Stimulated activated CD8-positive, alpha-beta memory T cell treated with anti-CD3 and anti-CD28 coated beads, Interleukin-7, amount 100 ng/mL, for 4 hours (primary cell): Measurements from ENCODE around the gene TAF11L14.
"Not testable (repeated sequence)": the region's sequence is repeated elsewhere in the genome, so short reads cannot be mapped to it uniquely, and the experiment has no call there.

Experiments
- DNase-seq, 2 donors: peaks; one replicate each; pipeline ENCODE4 v3.0.0-alpha.2; 2020; ENCODE audit warnings: low read depth in 2 of 2

The TAF11L14 gene

DNA sequence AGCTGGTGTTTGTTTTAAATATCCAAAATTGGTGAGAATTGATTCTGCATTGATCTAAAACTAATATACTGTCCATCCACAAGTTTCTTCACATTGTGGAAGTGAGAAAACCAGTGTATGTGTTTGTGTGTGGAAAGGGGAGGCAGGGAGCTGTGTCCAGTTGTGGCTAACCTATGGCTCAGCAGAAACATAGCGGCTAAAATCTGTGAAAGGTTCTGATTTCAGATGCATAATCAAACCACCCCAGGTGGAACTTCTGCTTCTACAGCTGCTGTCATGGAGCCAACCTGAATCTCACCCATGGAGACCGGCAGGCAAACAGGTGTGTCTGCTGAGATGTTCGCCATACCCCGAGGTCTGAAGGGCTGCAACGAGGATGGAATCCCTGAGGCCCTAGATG, at the start of gene TAF11L14:
TSS of gene TAF11L14 (plus strand) at position 301 of the 400 bp plus-strand sequence.
- no peak for DNase-seq

DNA sequence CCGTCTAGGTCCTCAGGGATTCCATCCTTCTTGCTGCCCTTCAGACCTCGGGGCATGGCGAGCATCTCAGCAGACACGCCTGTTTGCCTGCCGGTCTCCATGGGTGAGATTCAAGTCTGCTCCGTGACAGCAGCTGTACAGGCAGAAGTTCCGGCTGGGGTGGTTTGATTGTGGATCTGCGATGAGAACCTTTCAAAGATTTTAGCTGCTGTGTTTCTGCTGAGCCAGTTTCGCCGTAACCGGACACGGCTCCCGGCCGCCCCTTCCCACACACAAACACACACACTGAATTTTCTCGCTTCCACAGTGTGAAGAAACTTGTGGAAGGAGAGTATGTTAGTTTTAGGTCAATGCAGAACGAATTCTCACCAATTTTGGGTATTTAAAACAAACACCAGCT, 48.6 kb upstream of the TAF11L14 start, which contains the start of gene TAF11L7:
TSS of gene TAF11L7 (minus strand) at position 101 of the 400 bp plus-strand sequence.
- DNase-seq: not testable (repeated sequence)

DNA sequence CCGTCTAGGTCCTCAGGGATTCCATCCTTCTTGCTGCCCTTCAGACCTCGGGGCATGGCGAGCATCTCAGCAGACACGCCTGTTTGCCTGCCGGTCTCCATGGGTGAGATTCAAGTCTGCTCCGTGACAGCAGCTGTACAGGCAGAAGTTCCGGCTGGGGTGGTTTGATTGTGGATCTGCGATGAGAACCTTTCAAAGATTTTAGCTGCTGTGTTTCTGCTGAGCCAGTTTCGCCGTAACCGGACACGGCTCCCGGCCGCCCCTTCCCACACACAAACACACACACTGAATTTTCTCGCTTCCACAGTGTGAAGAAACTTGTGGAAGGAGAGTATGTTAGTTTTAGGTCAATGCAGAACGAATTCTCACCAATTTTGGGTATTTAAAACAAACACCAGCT, 43.4 kb upstream of the TAF11L14 start, which contains the start of gene TAF11L8:
TSS of gene TAF11L8 (minus strand) at position 101 of the 400 bp plus-strand sequence.
- not testable (repeated sequence) for DNase-seq

DNA sequence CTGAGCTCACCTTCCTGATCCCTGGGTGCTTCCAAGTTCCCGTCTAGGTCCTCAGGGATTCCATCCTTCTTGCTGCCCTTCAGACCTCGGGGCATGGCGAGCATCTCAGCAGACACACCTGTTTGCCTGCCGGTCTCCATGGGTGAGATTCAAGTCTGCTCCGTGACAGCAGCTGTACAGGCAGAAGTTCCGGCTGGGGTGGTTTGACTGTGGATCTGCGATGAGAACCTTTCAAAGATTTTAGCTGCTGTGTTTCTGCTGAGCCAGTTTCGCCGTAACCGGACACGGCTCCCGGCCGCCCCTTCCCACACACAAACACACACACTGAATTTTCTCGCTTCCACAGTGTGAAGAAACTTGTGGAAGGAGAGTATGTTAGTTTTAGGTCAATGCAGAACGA, 40.0 kb upstream of the TAF11L14 start, which contains the start of gene TAF11L9:
TSS of gene TAF11L9 (minus strand) at position 140 of the 400 bp plus-strand sequence.
- not testable (repeated sequence) for DNase-seq

DNA sequence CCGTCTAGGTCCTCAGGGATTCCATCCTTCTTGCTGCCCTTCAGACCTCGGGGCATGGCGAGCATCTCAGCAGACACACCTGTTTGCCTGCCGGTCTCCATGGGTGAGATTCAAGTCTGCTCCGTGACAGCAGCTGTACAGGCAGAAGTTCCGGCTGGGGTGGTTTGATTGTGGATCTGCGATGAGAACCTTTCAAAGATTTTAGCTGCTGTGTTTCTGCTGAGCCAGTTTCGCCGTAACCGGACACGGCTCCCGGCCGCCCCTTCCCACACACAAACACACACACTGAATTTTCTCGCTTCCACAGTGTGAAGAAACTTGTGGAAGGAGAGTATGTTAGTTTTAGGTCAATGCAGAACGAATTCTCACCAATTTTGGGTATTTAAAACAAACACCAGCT, 36.5 kb upstream of the TAF11L14 start, which contains the start of gene TAF11L10:
TSS of gene TAF11L10 (minus strand) at position 101 of the 400 bp plus-strand sequence.
- not testable (repeated sequence) for DNase-seq

DNA sequence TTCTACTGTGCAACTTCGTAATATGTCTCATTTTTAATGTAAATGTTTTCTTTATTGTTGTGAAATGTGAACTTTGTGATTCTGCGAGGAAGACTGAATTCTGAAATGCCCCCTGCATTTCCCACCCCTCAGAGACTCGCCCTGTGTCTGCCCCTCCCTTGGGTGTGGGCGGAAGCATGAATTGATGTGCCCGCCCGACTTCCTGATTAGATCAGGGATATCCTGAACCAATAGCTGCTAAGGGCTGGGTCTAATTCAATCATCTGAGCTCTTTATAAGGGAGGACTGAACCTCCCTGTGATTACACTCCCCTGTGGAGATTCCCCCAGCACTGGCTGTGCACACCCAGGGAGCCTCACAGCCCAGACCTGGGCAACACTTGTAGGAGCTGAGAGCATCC, 30.4 kb upstream of the TAF11L14 start, which contains the start of gene TAF11L11:
TSS of gene TAF11L11 (plus strand) at position 304 of the 400 bp plus-strand sequence.
- not testable (repeated sequence) for DNase-seq

DNA sequence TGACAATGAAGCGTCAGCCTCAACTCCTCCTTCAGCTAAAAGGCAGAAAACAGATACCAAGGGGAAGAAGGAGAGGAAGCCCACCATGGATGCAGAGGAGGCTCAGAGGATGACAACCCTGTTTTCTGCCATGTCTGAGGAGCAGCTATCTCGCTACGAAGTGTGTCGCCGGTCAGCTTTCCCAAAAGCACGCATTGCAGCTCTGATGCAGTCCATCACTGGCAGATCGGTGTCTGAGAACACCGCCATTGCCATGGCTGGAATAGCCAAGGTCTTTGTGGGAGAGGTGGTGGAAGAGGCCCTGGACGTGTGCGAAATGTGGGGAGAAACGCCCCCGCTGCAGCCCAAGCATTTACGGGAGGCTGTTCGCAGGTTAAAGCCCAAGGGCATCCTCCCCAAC, 29.3 kb upstream of the TAF11L14 start:
- DNase-seq: no peak

DNA sequence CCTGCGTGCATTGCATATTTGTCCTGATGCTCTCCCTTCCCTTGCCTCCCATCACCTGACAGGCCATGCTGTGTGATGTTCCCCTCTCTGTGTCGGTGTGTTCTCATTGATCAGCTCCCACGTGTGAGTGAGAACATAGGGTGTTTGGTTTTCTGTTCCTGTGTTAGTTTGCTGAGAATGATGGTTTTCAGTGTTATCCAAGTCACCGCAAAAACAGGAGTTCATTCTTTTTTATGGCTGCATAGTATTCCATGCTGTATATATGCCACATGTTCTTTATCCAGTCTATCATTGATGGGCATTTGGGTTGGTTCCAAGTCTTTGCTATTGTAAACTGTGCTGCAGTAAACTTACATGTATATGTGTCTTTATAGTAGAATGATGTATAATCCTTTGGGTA, 26.8 kb upstream of the TAF11L14 start:
- not testable (repeated sequence) for DNase-seq

DNA sequence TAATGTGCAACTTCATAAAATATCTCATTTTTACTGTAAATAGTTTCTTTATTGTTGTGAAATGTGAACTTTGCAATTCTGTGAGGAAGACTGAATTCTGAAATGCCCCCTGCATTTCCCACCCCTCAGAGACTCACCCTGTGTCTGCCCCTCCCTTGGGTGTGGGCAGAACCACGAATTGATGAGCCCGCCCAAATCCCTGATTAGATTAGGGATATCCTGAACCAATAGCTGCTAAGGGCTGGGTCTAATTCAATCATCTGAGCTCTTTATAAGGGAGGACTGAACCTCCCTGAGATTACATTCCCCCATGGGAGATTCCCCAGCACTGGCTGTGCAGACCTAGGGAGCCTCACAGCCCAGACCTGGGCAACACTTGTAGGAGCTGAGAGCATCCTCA, 24.2 kb upstream of the TAF11L14 start, which contains the start of gene TAF11L12:
TSS of gene TAF11L12 (plus strand) at position 301 of the 400 bp plus-strand sequence.
- DNase-seq: not testable (repeated sequence)

DNA sequence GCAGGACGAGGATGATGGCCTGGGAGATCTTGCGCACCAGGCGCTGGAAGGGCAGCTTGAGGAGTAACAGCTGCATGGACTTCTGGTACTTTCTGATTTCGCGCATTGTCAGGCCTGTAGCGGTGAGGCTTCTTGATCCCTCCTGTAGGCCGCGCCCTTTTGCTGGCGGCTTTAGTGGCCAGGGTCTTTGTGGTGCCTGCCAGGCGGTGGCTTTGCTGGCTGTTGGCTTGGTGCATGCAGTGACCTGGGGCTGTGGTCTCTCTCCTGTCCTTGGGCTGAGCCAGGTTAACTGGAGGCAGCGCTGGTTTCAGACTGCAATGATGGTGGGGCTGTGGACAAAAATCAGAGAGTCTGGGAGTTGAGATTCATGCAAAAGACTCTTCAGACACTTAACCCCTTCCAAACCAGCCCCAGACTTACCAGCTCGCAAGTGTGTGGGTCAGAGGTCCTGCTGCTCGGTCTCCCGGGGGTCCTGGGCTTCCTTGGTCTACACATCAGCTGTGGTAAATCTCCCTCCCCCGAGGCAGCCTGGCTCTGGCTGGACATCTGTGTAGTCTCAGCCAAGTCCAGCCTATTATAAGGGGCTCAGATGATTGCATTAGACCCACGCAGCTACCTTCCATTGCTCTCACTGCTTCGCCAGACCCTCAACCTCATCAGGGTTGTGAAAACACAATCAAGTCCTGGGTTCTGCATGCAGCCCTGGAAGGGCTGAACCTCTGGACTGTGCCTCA, 19.2 kb upstream of the TAF11L14 start:
- DNase-seq: no peak

DNA sequence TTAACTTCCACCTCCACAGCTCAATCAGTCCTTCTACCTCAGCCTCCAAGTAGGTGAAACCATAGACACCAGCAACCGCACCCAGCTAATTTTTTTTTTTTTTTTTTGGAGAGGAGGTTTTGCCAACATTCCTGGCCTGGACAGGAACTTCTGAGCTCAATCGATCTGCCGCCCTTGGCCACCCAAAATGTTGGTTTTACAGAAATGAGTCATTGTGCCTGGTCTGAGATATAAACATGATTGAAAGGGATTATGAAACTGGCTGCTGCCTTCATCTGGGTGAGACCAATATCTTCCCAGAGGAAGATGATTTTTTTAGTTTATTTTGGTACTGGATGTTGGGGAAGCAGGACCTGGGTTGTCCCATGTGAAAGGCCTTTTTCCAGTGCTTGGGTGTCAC, 14.9 kb upstream of the TAF11L14 start:
- DNase-seq: no peak

DNA sequence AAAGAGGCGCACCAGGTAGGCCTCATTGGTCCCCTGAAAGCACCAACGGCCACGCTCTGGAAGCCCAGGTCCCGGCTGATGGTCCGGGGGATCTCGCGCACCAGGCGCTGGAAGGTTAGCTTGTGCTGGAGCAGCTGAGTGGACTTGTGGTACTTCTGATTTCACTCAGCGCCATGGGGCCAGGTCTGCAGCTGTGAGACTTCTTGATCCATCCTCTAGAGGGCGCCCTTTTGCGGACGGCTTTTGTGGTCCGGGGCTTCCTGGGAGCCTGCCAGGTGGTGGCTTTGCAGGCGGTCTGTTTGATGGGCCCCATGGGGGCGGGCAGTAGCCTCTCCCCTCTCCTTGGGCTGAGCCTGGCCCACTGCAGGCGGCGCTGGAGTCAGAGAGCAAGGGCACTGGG, 13.6 kb upstream of the TAF11L14 start:
- no peak for DNase-seq

DNA sequence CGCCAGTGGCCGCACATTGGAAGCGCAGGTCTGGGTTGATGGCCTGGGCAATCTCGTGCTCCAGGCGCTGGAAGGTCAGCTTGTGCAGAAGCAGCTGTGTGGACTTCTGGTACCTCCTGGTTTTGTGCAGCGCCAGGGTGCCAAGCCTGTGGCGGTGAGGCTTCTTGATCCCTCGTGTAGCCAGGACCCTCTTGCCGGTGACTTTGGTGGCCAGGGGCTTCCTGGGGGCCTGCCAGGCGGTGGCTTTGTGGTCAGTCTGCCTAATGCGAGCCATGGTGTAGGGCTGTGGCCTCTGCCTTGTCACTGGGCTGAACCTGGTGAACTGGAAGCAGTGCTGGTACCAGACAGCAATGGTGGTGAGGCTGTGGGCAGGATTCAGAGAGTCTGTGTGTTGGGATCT, 8.6 kb upstream of the TAF11L14 start:
- DNase-seq: no peak

DNA sequence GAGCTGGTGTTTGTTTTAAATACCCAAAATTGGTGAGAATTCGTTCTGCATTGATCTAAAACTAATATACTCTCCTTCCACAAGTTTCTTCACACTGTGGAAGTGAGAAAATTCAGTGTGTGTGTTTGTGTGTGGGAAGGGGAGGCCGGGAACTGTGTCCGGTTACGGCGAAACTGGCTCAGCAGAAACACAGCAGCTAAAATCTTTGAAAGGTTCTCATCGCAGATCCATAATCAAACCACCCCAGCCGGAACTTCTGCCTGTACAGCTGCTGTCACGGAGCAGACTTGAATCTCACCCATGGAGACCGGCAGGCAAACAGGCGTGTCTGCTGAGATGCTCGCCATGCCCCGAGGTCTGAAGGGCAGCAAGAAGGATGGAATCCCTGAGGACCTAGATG, 2.5 kb upstream of the TAF11L14 start, which contains the start of gene TAF11L13:
TSS of gene TAF11L13 (plus strand) at position 301 of the 400 bp plus-strand sequence.
- DNase-seq: not testable (repeated sequence)

DNA sequence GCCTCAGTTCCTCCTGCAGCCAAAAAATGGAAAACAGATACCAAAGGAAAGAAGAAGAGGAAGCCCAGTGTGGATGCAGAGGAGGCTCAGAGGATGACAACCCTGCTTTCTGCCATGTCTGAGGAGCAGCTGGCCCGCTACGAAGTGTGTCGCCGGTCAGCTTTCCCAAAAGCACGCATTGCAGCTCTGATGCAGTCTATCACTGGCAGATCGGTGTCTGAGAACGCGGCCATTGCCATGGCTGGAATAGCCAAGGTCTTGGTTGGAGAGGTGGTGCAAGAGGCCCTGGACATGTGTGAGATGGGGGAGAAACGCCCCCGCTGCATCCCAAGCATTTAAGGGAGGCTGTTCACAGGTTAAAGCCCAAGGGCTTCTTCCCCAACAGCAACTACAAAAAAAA, 15.0 kb downstream of the TAF11L14 start:
- DNase-seq: not testable (repeated sequence)

DNA sequence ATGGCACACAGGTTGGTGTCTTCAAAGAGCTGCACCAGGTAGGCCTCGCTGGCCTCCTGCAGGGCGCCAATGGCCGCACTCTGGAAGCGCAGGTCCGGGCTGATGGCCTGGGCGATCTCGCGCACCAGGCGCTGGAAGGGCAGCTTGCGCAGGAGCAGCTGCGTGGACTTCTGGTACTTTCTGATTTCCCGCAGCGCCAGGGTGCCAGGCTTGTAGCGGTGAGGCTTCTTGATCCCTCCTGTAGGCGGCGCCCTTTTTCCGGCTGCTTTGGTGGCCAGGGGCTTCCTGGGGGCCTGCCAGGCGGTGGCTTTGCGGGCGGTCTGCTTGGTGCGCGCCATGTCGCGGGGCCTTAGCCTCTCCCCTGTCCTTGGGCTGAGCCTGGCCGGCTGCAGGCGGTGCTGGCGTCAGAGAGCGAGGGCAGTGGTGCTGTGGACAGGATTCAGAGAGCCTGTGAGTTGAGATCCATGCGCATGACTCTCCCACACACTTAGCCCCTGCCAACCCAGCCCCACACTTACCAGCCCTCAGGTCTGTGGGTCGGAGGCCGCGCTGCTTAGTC, 21.0 kb downstream of the TAF11L14 start:
- not testable (repeated sequence) for DNase-seq

DNA sequence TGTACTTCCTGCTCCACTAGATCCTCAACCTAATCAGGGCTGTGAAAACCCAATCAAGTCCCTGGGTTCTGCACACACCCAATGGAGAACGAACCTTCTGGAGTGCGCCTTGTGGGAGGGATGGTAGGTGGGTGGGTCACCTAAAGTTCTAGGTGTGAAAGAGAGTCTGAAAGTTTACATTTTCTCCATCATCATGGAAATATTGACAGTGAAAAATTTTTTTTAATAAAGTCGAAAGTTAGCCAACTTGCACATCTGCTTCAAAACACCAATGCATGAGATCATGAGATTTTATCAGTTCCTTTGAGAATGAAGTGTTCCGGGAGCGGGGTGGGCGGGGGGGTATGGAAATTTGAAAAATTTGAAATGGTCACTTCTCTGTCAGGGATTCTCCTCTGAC, 21.7 kb downstream of the TAF11L14 start:
- no peak for DNase-seq

DNA sequence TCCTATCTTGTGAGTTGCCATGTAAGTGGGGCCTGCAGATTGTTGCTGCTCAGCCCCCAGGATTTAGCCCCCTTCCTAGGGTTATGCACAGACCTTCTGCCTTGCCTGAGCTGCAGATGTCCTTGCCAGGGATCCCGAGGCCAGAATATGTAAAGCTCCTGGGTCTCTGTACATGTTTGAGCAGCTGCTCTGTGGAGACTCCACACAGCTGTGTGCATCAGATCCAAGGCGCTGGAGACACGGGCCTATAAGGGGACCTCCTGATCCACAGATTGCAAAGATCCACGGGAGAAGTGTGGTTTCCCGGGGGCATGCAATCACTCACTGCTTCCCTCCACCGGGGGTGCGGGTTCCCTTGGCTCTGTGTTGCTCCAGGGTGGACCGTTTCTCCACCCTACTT, 28.9 kb downstream of the TAF11L14 start:
- DNase-seq: no peak

DNA sequence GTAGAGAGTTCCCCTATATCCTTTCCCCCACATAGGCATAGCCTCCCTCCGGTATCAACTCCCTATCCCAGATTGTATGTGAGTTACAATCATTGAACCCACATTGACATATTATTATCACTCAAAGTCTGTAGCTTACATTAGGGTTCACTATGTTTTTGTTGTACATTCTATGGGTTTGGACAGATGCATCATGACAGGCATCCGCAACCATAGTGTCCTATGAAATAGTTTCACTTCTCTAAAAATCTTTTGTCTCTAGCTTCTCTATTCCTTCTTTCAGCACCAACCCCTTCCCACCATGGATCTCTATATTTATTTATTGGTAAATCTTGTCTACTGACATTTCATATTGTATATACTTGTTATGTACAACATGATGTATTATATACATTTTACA, 31.6 kb downstream of the TAF11L14 start:
- no peak for DNase-seq

DNA sequence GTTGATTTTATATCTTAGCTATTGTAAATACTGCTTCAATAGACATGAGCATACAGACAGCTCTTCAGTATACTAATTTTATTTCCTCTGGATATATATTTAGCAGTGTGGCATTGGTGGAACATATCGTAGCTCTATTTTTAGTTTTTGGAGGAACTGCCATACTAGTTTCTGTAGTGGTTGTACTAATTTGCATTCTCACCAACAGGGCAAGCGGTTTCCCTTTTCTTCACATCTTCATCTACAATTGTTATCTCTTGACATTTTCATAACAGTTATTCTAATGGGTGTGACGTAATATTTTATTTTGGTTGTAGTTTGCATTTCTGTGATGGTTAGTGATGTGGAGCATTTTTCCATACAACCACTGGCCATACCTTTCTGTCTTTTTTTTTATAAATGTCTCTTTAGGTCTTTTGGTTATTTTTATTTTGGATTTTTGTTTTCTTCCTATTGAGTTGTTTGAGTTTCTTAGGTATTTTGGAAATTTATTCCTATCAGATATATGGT, 32.5 kb downstream of the TAF11L14 start:
- DNase-seq: no peak

DNA sequence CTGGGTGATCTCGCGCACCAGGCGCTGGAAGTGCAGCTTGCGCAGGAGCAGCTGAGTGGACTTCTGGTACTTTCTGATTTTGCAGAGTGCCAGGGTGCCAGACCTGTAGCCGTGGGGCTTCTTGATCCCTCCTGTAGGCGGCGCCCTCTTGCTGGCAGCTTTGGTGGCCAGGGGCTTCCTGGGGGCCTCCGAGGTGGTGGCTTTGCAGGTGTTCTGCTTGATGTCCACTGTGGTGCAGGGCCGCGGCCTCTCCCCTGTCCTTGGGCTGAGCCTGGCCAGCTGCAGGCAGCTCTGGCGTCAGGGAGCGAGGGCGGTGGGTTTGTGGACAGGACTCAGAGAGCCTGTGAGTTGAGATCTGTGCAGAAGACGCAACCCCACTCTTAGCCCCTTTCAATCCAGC, 36.1 kb downstream of the TAF11L14 start:
- DNase-seq: no peak

DNA sequence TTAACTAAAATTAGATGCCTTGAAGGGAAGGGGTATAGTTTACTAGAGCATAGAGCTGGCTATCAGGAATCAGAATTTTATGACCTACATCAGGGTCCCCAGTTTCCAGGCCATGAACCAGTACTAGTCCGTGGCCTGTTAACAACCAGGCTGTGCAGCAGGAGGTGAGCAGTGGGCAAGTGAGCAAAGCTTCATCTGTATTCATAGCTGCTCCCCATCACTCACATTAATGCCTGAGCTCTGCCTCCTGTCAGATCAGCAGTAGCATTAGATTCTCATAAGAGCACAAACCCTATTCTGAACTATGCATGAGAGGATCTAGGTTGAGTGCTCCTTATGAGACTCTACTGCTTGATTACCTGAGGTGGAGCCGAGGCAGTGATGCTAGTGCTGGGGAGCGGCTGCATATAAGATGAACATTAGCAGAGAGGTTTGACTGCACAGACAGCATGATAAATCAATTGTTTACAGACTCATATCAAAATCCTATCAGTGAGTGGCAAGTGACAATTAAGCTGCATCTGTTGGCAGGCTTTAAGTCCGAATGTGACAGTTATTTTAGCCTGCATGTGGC, 44.6 kb downstream of the TAF11L14 start:
- no peak for DNase-seq
